ENCODE results near the gene NCOA1.
"Not testable (repeated sequence)": the region's sequence is repeated elsewhere in the genome, so short reads cannot be mapped to it uniquely, and the experiment has no call there.

The NCOA1 gene

GRCh38 chr2:24570225-24570624 lies 79.2 kb downstream of the NCOA1 start:
- in situ Hi-C loops (cut with HindIII; ENCODE audit: low sequenced_read_pairs) = no loop called here

DNA sequence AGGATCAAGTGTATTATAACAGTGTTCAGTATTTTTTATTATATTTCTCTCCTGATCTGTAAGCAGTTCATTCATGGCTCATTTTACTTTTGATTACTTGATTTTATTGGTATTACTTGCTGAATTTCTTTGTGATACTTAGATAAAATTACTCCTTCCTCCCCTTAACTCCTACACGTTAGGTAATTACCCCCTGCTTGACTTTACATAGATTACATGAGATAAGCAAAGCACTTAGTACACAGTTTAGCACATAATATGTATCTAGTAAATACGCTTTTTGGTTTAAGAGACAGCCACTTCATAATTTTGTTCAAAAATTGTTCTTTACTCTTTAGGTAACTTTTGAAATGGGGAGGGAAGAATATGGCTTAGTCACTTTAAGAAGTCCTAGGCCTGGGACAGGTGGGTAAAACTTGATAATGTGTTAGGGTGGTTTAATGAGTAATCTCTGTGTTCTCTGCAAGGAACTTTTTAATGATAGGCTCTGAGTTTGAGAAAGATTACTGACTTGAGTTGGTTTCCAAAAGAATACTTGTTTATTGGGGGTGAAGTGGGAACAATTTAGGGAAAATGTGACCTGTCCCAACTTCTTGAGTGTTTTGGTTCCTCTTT lies 80.9 kb downstream of the NCOA1 start:
- in situ Hi-C loops (cut with HindIII; ENCODE audit: low sequenced_read_pairs) = no loop called here

- in situ Hi-C loops (cut with HindIII; ENCODE audit: low sequenced_read_pairs) = no loop called here
Measured at GRCh38 chr2:24576146-24576545, 85.1 kb downstream of the NCOA1 start.

GRCh38 chr2:24576617-24577016 lies 85.6 kb downstream of the NCOA1 start:
- in situ Hi-C loops (cut with HindIII; ENCODE audit: low sequenced_read_pairs) = no loop called here

DNA sequence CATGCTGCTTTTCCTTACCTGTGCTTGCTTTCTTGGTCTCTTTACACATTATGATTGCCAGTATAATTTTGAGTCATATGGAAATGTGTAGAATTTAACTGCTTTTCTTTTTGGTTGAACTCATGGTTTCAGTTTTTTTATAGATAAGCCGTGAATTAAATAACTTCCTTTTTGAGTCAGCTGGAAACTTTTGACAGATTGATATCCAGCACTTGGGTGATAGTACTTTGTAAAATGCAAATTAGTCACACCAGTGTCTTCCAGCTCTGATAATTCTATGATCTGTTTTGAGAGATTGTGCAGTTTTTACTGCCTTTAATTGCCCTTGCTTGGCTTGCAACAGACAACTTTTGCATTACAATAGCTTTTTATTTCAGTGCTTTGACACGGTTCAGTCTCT lies 86.4 kb downstream of the NCOA1 start:
- in situ Hi-C loops (cut with HindIII; ENCODE audit: low sequenced_read_pairs) = no loop called here

DNA sequence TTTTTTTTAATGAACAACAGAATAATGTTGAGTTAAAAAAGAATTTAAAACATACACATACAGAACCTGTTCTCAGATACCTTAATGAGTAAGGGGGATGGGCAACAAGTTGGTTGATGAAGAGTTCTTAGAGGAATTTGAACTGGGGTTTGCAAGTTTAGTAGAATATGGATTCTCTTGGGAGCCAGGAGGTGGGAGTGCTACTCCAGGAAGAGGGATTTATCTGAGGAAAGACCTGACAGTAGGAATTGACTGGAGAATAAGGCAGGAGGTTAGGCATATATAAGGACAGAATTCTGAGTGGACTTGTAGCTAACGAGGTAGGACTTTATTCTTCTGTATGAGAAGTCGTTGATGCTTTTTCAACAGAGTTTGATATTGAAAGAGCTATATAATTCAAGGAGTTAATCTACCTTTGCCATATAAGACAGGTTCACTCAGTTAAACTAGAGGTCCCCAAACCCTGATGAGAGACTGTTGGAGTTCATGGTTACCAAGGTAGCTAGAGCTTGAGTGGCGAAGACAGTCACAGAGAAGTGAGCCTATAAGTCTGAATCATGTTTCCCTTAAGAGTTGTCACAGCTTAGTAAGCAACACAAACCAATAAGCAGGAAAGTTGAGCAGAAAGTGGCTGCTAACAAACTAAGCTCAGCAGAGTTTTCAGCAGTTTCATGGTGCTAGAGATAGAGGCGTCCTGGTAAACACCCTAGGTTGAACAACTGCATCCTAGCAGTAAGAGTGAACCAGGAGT lies 88.2 kb downstream of the NCOA1 start:
- in situ Hi-C loops (cut with HindIII; ENCODE audit: low sequenced_read_pairs) = no loop called here

DNA sequence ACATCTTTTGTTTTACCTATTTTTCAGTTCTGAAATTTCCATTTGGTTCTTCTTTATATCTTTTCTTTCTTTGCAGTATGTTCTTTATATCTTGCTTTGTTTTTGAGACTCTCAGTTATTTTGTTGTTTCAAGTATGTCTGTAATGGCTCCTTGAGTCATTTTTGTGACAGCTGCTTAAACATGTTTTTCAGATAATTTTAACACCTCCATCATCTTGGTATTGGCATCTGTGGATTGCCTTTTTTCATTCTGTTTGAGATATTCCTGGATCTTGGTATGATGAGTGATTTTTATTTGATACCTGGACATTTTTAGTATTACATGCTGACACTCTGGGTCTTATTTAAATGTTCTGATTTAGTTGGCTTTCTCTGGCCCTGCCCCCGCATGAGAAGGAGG lies 89.5 kb downstream of the NCOA1 start:
- in situ Hi-C loops (cut with HindIII; ENCODE audit: low sequenced_read_pairs) = no loop called here

- in situ Hi-C loops (cut with HindIII; ENCODE audit: low sequenced_read_pairs) = not testable (repeated sequence)
Measured at GRCh38 chr2:24581971-24582370, 90.9 kb downstream of the NCOA1 start.

DNA sequence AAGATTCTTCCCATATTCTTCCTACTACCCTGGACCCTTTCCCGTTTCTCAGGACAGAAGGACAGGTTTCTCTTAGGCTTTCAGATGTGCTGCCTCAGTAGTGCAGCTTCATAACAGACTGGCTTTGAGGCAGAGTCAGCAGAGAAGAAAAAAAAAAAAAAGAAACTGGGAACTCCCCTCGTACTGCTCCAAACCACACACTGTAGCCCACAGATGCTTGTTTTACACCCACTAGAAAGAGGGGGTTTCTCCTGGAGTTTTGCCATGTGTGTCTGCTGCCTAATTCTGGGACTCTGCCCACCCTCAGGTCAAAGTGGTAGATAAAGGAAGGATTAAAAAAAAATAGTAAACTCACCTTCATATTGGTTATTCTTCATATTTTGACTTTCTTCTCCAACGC lies 95.9 kb downstream of the NCOA1 start:
- in situ Hi-C loops (cut with HindIII; ENCODE audit: low sequenced_read_pairs) = no loop called here

DNA sequence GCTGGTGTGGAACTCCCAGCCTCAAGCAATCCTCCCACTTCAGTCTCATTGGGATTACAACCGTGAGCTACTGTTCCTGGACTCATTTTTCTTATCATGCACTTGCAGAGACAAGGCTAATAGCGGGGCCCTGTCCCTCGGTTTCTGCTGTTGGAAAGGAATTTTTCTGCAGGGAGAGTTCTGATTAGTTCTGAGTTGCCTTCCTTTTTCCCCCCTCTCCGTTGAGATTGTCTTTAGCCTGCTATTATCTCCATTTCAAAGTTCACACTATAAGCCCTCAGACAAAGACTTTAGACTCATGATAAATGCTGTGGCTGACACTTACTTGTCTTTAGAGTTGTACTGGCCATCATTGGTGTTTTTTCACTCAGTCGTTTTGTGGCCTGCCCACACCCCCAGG lies 97.2 kb downstream of the NCOA1 start:
- in situ Hi-C loops (cut with HindIII; ENCODE audit: low sequenced_read_pairs) = no loop called here

DNA sequence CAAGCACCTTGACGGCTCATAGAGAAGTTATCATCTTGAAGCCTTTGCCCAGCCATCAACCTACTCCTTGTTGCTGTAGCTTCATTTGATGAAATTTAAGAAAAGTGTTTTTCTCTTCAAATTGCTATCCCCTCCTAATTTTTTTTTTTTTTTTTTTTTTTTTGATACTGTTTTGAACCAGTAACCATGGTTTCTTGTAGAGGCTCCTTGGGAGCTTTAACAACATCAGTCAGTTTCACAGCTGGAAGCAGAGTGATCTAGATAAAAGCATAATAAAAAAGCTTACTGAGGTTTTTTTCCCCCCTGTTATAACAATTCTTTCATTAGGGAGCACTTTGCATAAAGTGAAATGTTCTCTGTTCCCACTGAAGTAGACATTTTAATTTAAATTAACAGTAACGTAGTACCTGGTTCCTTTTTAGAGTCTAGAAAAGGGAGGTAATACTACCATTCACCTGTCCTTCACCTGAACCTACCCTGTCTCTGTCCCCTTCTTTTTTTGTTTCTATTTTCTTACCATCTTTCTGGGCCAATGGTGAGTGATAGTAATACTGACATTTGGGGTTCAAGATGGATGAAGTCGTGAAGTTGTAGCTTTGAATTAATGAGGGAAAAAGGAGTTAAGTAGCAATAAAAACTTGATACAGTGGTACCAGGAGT lies 101.5 kb downstream of the NCOA1 start:
- in situ Hi-C loops (cut with HindIII; ENCODE audit: low sequenced_read_pairs) = no loop called here

DNA sequence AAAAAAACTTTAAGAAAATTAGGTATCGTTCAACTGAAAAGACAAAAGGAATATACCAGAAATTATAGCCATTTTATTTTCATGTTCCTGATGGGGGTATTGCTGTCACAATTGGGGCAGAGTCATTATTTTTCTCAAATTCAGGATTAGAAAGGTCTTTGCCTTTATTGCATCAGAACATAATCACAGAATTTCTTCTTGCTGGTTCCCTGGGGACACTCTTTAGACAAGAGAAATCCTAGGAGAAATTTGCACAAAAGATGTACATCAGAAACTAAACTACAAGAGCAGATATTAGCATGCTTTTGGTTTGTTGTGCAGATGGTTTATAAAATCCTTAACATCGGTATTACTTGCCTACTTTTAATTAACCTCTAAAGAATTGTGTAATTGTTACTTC lies 103.2 kb downstream of the NCOA1 start:
- in situ Hi-C loops (cut with HindIII; ENCODE audit: low sequenced_read_pairs) = no loop called here

GRCh38 chr2:24597181-24597870 lies 106.3 kb downstream of the NCOA1 start:
- in situ Hi-C loops (cut with HindIII; ENCODE audit: low sequenced_read_pairs) = no loop called here

GRCh38 chr2:24600140-24600539 lies 109.1 kb downstream of the NCOA1 start:
- in situ Hi-C loops (cut with HindIII; ENCODE audit: low sequenced_read_pairs) = not testable (repeated sequence)

DNA sequence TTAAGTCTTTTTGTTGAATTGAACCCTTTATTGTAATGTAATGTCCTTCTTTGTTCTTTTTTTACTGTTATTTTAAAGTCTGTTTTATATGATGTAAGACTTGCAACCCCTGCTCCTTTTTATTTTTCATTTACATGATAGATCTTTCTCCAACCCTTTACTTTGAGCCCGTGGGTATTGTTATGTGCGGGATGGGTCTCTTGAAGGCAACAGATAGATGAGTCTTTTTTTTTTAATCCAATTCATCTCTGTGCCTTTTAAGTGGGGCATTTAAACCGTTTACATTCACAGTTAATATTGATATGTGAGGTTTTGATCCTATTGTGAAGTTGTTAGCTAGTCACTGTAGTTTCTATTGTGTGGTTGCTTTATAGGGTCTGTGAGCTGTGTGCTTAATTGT lies 120.6 kb downstream of the NCOA1 start:
- in situ Hi-C loops (cut with HindIII; ENCODE audit: low sequenced_read_pairs) = no loop called here

- in situ Hi-C loops (cut with HindIII; ENCODE audit: low sequenced_read_pairs) = no loop called here
Measured at GRCh38 chr2:24613154-24613814, 122.2 kb downstream of the NCOA1 start.

GRCh38 chr2:24616616-24617015 lies 125.6 kb downstream of the NCOA1 start:
- in situ Hi-C loops (cut with HindIII; ENCODE audit: low sequenced_read_pairs) = no loop called here

- in situ Hi-C loops (cut with HindIII; ENCODE audit: low sequenced_read_pairs) = no loop called here
Measured at GRCh38 chr2:24617424-24617823, 126.4 kb downstream of the NCOA1 start.

GRCh38 chr2:24618144-24618543 lies 127.1 kb downstream of the NCOA1 start:
- in situ Hi-C loops (cut with HindIII; ENCODE audit: low sequenced_read_pairs) = no loop called here

- in situ Hi-C loops (cut with HindIII; ENCODE audit: low sequenced_read_pairs) = no loop called here
Measured at GRCh38 chr2:24618680-24619079, 127.6 kb downstream of the NCOA1 start.

GRCh38 chr2:24620936-24621335 lies 129.9 kb downstream of the NCOA1 start:
- in situ Hi-C loops (cut with HindIII; ENCODE audit: low sequenced_read_pairs) = no loop called here
